SHP77 treated with DMSO at 0.1 percent for 48 hours (cell line): ENCODE measurements around the gene MYBPC3.
"Not testable (repeated sequence)": the region's sequence is repeated elsewhere in the genome, so short reads cannot be mapped to it uniquely, and the experiment has no call there.

ENCODE experiments used
- DNase-seq: peaks from one replicate; lab custom pipeline; 2025; lab: John Stamatoyannopoulos, UW

Gene MYBPC3

DNA sequence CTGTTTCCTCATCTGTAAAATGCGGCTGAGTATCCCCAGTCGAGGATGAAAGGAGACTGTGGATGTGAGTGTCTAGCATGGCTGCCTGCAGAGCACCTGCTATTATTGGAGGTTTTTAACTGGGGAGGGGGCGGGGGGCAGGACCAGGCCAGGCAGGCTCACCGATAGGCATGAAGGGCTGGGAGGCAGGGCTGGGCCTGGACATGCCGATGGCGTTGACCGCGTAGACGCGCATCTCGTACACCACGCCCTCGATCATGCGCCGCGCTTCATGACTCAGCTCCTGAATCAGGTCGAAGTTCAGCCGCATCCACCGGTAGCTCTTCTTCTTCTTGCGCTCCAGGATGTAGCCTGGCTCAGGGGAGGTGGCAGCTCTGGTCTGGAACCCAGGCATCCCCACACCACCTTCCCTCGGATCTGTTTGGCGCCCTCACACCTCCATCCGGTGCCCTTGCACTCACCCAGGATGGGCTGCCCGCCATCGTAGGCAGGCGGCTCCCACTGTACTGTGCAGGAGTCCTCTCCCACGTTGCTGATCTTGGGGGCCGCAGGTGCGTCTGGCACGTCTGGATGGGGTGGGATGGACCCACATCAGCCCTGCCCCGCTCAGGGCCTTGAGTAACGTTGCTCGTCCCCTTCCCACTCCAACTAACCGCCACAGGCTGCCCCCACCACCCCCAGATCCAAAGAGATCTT, 15.1 kb downstream of the MYBPC3 start:
- no peak for DNase-seq

DNA sequence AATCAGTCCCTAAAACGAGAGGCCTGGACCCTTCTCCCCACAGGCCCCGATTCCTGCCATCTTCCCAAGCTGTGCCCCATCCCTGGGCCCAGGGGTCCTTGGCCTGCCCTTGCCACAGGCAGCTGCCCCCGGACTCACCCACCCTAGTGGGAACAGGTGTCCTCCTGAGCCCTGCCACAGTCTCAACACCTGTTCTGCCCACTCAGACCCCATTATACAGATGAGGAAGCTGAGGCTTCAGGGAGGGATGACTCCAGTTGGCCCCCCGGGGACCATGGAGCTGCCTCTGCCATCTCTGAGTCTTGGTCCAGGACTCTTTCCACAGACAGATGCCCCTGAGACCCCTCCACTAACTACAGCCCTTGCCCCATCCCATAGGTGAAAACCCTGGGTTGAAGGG, 15.9 kb downstream of the MYBPC3 start:
- DNase-seq, result no peak

DNA sequence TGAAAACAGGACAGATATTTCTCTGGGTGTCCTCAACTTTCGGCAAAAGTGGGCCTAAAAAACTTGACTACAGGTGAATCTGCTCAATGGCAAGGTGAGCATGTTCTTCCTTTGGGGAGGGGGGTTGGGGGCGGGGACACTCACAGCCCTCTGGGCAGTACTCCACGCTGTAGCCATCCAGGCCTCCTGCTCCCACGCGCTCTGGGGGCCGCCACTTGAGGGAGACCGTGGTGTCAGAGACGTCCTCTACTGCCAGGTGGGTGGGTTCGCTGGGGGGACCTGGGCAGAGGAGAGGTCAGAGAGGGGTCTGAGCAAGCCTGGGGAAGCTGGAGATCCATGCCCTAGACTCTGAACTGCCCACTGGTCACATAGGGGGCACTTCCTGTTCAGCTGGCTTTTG, 16.8 kb downstream of the MYBPC3 start:
- DNase-seq, result no peak

DNA sequence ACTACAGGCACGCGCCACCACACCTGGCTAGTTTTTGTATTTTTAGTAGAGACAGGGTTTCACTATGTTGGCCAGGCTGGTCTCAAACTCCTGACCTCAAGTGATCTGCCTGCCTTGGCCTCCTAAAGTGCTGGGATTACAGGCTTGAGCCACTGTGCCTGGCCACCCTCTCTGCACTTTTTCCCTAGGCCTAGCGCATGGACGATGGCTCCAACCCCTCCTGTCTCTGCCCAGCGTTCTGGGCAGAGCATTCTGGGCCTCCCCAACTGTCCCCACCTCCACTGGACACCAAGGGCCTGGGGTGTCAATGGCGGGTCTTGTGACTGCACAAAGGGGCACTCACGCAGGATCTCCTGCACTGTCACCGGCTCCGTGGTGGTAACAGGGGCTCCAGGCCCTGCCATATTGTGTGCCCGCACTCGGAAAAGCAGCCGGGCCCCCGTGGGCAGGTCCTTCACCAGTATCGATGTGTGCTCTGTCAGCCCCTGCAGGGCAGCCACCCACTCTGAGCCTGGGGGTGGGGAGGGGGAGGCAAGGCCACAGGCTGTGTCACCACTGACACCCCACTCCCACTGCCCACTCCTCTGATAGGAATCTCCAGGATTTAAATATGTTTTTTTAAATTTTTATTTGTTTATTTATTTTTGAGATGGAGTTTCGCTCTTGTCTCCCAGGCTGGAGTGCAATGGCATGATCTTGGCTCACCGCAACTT, 17.6 kb downstream of the MYBPC3 start:
- not testable (repeated sequence) for DNase-seq

DNA sequence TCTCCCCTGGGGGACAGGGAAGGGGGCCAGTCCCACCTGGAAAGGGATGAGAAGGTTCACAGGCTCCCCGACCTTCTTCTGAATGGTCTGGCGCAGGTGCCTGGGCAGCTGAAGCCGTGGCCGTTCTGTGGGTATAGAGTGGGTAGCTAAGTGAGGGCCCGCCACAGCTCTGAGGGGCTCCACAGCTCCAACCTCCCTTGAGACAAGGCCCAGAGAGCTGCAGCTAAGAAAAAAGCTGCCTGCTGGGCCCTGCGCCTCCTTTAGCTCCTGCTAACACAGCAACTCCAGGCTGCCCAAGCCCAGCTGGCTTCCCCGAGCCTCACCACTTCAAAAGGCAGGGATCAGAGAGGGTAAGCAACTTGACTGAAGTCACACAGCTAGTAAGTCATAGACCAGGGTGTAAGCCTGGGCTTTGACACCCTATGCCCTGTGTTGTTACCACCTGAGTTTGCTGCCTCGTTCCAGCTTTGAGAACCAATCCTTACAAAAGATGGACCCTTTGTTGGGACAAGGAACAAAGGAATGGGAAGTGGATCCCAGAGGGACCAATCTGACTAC, 18.5 kb downstream of the MYBPC3 start:
- no peak for DNase-seq

DNA sequence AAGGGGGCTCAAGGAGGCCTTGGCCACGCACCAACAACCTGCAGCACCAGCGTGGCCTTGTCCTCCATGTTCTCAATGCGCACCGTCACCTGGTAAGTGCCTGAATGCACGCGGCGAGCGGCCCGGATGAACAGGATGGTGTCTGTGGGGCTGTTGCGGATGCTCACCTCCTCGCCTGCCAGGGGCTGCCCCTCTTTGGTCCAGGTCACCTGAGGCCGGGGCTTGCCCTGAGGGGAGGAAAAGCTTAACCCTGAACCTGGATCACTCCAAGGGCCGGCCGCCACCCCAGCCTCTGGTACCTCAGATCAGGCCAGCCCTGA, 19.0 kb downstream of the MYBPC3 start:
- no peak for DNase-seq

DNA sequence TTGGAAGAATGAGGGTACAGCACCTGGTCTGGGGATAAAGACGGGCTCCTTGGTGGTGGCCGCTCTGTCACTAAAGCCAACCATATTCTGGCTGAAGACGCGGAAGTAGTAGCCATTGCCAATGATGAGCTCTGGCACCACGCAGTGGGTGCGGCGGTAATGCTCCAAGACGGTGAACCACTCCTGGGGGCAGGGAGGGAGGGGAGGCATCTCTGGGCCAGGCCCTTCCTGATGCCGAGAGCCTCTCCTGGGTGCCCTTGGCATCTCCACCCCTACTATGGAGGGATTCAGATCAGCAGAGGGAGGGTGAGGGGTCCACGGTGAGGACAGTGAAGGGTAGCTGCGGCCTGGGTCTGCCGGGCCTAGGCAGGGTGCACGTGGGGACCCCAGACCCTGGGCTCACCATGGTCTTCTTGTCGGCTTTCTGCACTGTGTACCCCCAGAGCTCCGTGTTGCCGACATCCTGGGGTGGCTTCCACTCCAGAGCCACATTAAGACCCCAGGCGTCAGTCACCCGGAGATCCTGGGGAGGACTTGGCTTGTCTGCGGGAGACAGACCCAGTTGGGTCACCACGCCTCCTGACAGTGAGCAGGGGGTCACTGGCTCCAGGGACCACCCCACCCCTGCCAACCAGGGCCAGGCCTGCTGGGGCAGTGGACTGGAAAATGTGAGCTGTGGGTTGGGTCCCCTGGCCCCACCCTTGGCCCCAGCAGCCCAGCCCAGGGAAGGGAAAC, 19.5 kb downstream of the MYBPC3 start:
- DNase-seq, result no peak

DNA sequence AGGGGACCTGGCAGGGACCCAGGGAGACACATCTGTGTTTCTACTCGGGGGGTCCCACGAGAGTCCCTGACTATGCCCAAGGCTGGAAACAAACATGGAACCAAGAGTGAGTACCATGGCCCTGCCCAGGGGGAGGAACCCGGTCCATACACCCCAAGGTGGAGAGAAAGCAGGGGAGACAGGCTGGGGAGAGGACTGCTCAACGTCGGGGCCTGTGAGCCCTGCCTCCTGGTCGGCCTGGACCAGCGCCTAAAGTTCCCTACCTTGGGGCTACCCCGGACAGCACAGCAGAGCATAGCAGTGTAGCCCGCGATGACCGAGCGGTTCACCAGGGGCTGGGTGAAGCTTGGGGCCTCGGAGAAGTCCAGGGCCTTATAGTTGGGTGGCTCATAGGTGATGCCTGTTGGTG, 20.2 kb downstream of the MYBPC3 start:
- no peak for DNase-seq

DNA sequence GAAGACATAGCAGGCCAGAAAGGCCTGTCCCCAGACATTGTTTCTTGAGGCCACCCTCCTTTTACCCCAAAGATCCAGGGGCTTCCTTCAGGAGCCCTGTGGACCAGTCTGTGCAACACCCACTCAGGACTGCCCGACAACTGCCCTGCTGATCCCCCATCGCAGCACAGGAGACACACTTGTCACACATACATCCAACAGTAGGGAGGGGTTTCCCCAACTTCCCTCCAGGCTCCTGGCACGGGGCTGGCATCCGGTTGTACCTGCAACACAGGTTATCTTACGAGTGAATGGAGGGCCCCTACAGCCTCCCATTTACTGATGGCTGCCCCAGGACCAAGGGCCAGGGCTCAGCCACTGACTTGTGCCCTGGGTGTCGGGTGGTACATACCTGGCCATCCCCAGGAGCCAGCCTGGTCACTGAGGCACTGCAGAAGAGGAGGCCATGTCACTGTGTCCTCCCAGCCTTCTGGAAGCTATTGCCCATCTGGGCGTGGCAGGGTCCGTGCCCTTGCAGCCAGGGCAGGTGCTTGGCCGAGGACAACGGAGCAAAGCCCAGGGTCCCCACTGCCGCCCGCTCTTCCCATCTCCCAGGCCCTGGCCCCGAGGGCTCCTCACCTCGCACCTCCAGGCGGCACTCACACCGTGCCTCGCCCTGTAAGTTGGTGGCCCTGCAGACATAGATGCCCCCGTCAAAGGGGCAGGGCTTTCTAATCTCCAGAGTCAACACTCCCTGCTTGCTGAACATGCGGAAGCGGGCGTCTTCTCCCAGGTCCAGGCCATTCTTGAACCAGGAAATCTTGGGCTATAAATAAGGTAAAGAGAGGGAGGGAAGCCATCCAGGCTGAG, 20.8 kb downstream of the MYBPC3 start:
- no peak for DNase-seq

DNA sequence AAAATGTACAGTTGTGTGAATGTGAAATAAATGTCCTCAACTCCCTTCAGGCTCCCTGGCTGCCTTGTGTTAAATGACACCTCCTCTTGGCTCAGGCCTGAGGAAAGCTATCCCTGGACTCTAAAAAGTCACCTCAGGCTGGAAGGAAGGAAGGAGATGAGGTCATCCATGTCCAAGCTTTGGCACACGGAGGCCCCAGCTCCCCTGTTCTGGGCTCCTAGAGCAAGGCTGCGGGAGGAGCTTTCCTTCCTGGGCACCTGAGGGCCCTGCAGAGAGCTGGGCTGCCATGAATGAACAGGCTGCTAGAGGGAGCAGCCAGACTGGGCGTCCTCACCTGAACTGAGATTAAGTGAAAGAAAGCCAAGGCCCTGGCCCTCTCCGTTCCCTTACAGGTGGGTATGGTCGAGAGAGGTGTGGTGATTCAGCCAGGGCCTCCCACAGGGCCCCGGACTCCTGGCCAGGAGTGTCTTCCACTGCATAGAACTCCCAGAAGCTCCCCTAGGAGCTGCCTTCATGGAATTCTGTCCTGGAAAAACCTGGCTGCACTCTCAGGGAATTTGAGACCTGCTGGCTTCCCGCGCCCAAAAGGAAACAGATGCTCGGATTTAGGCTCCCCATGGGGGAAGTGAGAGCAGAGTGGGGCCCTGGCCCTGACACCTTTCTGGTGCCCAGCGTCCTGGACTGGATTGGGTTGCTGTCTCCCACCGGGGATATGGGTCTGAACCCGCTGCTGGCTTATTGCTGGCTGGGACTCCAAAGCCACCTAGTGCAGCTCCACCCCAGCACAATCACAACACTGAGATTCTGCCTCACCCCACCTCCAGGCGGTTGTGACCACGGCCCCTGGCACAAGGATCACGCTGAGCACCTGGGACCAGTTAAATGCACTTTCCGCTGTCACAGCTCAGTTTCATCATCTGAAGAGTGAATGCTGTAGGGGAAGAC, 22.2 kb downstream of the MYBPC3 start:
- DNase-seq, result no peak

DNA sequence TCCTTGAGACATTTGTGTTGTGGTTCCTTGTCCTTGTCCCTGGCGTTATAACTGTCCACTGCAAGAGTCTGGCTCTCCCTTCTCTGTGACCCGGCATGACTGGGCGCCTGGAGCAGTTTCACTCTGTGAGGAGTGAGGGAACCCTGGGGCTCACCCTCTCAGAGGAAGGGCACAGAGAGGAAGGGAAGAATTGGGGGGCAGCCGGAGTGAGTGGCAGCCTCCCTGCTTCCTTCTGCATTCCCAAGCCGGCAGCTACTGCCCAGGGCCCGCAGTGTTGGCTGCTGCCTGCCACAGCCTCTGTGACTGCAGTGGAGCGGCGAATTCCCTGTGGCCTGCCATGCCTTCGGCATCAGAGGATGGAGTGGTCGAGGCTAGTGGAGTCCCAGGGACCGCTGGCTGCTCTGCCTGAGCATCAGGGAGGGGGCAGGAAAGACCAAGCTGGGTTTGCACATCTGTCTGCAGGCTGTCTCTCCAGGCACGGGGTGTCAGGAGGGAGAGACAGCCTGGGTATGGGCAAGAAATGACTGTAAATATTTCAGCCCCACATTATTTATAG, 23.0 kb downstream of the MYBPC3 start:
- no peak for DNase-seq

DNA sequence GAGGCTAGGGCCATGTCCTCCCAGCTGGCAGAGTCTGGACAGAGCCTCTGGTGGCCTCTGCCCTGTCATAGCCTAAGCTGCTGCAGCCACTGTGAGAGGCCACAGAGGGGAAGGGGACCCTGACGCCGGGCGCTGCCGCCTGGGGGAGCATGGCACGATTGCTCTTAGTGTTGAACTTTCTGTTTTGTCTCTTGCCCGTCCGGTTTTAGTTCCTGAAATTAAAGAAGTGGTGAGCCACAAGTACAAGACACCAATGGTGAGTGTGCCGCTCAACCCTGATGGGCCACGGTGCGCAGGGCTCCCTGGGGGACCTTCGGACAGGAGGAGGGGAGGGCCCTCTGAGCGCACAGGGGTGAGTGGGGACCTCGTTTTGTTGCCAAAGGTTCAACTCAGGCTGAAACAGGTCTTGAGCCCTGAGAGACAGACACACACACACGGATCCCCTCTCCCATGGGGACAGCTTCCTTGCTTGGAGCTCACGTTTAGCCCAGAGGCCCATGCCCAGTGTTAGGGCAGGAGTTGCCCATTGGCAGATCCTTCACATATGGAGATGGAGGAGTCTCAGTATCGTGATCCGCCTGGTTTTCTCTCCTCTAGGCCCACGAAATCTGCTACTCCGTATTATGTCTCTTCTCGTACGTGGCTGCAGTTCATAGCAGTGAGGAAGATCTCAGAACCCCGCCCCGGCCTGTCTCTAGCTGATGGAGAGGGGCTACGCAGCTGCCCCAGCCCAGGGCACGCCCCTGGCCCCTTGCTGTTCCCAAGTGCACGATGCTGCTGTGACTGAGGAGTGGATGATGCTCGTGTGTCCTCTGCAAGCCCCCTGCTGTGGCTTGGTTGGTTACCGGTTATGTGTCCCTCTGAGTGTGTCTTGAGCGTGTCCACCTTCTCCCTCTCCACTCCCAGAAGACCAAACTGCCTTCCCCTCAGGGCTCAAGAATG, 23.8 kb downstream of the MYBPC3 start:
- DNase-seq, result no peak

DNA sequence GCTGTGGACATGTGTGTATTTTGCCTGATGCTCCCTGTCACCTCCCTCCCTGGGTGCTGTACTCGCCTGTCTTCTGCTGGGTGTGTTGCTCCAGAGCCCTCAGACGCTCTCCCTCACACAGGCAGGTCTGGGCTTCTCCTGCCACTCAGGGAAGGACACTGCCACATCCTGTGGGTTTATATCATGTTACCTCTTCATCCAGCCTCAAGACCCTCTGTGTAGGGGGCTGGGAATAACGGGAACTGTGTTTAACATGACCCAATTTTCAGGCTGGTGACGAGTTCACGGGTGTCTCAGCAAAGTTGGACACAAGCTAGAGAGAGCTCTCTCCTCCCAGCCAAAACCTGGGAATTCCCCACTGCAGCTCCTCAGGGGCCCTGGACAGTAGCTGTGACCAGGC, 24.6 kb downstream of the MYBPC3 start:
- no peak for DNase-seq

DNA sequence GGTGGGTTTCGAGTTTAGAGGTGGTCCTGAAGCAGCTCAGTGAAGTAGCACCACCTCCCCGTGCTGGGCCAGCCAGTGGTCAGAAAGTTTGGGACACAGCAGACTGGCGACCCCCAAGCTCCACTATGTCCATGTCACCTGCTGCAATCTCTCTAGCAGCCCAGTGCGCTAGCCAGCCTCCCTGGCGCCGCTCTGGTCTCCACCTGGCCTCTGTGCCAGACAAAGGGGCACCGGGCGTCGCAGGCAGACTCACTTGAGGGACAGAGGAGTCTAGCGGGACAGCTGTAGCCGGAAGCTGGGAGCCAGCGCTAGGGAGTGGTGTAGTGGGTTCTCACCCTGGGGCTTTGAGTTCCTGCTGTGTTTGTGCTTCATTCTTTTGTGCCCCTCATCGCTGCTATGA, 25.5 kb downstream of the MYBPC3 start:
- DNase-seq, result no peak

DNA sequence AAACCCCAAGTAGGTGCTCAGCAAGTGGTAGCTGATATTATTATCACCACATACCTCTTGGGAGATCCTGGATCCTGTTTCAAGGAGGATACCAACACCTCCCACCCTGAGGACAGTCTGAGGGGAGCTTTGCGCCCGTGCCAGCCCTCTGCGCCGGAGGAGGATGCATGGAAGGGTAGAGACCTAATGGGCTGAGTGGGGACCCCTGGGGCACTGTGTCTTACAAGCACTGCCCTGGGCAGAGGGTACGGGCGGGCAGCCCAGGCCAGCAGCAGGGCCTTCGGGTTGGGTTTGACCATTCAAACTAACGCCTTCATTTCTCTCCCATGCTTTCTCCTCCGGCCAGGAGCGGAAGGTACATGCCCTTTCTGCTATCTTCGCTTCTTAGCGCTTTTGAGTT, 26.3 kb downstream of the MYBPC3 start:
- no peak for DNase-seq

DNA sequence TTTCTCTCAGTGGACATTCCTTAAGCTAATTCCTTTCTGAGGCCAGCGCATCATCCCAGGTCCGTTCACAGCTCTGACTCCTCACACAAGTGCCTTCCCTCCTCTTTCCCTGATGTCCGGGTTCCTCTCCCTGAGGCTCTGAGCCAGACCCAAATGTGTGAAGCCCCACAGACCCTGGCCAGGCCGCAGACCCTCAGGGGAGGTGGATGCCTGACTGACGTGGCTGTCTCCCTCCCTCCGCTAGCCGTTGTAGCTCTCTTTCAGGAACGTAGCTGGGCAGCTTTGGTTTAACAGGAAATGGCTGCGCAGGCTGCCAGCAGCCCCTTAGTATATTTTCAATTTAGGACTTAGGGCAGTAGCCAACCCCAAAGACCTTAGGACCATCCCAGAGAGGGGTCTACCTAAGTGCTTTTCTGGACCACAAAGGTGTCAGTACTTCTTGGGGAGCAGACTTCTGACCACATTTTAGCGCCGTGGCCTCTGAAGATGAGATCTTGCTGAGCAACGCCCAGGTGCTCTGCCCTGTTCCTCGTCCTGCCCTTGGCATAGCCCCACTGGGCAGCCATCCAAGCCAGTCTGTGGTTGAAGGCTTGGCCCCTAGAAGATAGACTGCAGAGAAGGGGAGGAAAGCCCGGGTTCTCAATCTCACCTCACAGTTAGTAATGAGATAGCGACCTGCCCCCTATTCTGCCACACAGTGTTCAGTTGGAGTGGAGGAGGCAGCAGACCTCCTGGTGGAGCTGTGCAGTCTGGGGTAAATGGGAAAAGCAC, 27.0 kb downstream of the MYBPC3 start:
- no peak for DNase-seq

DNA sequence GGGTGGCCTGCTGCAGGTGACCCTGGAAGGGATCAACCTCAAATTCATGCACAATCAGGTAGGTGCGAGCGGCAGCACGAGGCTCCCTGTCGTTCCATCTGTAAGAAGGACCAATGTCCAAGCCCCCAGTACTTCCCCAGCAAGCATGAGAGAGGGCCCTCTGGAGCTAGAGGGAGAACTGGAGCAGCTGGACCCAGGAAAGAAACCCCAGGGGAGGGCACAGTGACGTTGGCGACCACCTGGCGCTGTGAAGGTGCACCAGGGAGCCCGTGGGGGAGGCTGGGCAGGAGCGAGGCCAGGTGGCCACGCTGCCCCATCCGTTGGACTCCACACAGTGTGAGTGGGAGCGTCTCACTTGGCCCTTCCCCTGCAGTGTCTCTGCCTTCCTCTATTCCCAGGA, 28.0 kb downstream of the MYBPC3 start:
- DNase-seq, result no peak

DNA sequence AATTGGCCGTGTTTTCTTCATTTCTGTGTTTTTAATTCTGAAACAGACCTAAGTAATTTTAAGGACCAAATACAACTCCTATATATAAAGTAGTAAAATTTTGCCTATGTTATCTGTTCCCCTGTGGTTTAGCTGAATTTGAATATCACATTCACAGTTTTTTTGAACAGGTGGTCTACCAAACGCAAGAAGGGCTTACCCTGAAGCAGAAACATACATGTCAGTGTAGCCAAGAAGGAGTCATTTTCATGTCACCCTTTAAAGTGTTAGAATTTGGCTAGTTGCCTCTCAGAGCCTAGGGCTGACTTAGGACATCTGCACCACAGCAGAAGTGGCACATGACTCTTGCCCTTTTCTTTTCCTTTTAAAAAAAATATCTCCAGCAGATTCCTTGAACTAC, 34.3 kb downstream of the MYBPC3 start:
- DNase-seq, result no peak
